Measurements from ENCODE around the gene SLC19A1. TPM values are rescaled to one million over a fixed set of nuclear protein-coding genes. Genes with fewer than 3 reads are reported as not detected.

SLC19A1 gene
- total RNA-seq, 3 donors from 2014 or later: 12.6 to 22.8 (median 12.7) TPM

DNA sequence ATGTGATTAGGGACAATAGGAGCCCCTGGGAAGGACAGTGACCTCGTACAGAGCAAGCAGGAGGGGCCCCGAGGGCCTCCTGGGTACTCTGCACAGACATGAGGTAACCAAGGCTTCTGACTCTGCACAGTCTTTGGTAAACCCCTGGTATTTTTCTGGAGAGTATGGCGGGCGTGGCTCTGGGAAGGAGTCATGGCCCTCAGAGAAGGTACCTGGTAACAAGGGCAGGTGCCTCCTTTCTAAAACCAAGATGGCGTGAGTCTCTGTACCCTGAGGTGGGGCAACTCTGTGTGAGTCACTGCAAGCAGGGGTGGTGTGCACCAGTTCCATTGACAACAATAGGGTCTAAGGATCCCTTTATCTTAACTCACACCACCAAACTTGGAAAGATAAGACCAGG is 39.9 kb upstream of the SLC19A1 start:
- no peak overlapping the region for H3K4me3 ChIP-seq
- ATAC-seq (no peak), DNase-seq (no peak)
- intact Hi-C loops (cut with DNase I, micrococcal nuclease): no loop called here
- H3K9me3 ChIP-seq: peaks cover 14% of the 10 kb centered on the region
- no peaks in the 10 kb centered on the region for H3K4me1 ChIP-seq (ENCODE audit: low read depth)
- TF ChIP-seq, protein P1, sequence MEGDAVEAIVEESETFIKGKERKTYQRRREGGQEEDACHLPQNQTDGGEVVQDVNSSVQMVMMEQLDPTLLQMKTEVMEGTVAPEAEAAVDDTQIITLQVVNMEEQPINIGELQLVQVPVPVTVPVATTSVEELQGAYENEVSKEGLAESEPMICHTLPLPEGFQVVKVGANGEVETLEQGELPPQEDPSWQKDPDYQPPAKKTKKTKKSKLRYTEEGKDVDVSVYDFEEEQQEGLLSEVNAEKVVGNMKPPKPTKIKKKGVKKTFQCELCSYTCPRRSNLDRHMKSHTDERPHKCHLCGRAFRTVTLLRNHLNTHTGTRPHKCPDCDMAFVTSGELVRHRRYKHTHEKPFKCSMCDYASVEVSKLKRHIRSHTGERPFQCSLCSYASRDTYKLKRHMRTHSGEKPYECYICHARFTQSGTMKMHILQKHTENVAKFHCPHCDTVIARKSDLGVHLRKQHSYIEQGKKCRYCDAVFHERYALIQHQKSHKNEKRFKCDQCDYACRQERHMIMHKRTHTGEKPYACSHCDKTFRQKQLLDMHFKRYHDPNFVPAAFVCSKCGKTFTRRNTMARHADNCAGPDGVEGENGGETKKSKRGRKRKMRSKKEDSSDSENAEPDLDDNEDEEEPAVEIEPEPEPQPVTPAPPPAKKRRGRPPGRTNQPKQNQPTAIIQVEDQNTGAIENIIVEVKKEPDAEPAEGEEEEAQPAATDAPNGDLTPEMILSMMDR (IDR thresholded peaks at IDR 0.05): no peak
- H3K36me3 ChIP-seq (ENCODE audit: low read depth): no peaks in the 10 kb centered on the region

DNA sequence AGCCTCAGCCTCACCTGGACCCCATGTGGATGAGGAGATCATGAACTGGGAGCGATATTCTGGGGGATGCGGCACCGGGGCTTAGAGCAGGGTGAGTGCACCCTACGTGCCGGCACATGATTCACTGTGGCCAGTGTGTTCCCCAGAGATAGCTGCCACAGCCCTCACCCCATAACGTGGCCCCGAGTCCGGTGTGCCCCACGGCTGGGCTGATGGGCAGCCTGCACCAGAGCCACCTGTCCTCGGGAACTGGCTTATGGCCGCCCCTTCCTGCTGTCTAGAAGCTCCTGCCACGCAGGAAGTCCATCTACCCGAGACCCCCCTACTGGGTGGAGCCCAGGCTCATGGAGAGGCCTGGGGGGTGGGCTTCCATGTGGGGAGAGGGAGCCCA is 39.1 kb upstream of the SLC19A1 start:
- DNase-seq (no peak), ATAC-seq (no peak)
- intact Hi-C loops (cut with DNase I, micrococcal nuclease): no loop called here
- H3K4me1 ChIP-seq (ENCODE audit: low read depth): no peaks in the 10 kb centered on the region
- no peaks in the 10 kb centered on the region for H3K36me3 ChIP-seq (ENCODE audit: low read depth)
- TF ChIP-seq, protein P1 (IDR thresholded peaks at IDR 0.05): no peak
- no peak overlapping the region for H3K4me3 ChIP-seq
- H3K9me3 ChIP-seq: peaks cover 6% of the 10 kb centered on the region

DNA sequence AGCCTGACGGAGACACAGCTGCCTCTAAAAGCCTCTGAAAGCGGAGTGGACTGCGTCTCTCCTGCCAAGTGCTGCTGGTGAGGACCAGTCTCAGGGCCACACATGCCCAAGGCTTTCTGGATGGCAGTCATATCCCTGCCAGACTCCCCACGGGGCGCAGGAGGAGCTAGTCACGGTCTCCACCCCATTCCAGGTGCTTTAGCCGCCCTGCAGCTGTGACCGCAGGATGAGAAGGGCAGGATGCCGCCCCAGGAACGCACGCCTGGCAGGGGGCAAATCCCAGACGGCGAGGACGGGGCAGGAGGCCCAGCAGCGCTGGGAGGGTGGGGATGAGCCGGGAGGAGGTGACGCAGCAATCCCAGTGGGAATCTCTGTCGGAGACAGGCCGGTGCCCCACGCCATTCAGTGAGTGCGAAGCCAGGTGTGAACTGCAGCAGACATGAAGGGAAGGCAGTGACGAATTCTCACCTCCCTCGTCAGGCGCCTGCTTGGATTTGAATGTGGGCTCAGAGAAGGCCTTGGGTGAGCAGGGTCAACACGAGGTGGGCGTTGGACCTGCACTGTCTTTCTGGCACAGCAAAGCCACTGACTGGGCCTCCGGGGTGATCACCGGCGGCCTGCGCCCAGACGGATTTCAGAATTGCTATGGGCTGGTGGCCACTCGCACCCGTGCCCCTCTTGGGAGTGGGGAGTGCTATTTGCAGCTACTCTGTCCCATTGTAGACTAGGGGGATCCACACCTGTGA is 38.5 kb upstream of the SLC19A1 start:
- intact Hi-C loops (cut with DNase I, micrococcal nuclease): no loop called here
- H3K4me3 ChIP-seq: no peak overlapping the region
- H3K36me3 ChIP-seq (ENCODE audit: low read depth): no peaks in the 10 kb centered on the region
- no peaks in the 10 kb centered on the region for H3K4me1 ChIP-seq (ENCODE audit: low read depth)
- TF ChIP-seq, protein P1 (IDR thresholded peaks at IDR 0.05): no peak
- no peak for ATAC-seq
- H3K9me3 ChIP-seq: no peaks in the 10 kb centered on the region
- no peak for DNase-seq

DNA sequence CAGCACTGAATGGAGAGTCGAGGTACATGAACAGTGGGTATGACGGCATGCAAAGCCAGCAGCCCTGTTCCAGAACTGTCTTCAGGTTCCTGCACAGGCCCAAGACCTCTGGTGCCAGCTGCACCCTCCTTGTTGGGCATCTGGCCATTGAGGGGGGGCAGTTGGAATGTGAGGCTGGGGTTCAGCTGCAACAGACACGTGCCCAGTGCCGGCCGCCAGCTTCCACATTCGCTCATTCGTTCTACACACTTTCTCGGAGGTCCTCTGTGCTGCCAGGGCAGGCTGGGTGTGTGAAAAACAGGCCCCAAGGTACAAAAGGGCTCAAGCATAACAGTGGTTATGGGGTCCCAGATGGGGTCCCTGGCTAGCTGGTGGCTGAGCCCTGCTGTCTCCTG is 37.9 kb upstream of the SLC19A1 start:
- Histone ChIP-seq H3K9me3 (no peaks in the 10 kb centered on the region), H3K4me3 (no peak overlapping the region), H3K36me3 (ENCODE audit: low read depth) (no peaks in the 10 kb centered on the region), H3K4me1 (ENCODE audit: low read depth) (no peaks in the 10 kb centered on the region)
- TF ChIP-seq, protein P1 (IDR thresholded peaks at IDR 0.05): no peak
- intact Hi-C loops (cut with DNase I, micrococcal nuclease): no loop called here
- DNase-seq (no peak), ATAC-seq (no peak)

DNA sequence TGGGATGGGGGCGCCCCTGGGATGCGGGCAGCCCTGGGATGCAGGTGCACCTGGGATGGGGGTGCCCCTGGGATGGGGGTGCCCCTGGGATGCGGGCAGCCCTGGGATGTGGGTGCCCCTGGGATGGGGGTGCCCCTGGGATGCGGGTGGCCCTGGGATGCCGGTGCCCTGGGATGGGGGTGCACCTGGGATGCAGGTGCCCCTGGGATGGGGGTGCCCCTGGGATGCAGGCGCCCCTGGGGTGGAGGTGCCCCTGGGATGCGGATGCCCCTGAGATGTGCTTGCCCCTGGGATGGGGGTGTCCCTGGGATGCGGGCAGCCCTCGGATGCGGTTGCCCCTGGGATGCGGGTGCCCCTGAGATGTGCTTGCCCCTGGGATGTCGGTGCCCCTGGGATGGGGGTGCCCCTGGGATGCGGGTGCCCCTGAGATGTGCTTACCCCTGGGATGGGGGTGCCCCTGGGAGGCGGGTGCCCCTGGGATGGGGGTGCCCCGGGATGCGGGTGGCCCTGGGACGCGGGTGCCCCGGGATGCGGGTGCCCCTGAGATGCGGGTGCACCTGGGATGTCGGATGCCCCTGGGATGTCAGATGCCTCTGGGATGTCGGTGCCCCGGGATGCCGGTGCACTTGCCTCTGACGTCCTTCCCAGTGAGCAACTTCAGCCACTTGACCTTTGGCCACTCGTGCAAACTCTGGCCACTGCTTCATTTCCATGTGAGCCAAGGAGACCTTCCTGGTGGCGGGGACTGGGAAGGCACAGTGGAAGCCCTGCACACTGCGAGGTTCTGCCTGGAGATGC is 37.3 kb upstream of the SLC19A1 start:
- ATAC-seq (no peak), DNase-seq (no peak)
- H3K9me3 ChIP-seq: no peaks in the 10 kb centered on the region
- no peaks in the 10 kb centered on the region for H3K4me1 ChIP-seq (ENCODE audit: low read depth)
- intact Hi-C loops (cut with DNase I, micrococcal nuclease): no loop called here
- H3K4me3 ChIP-seq: no peak overlapping the region
- H3K36me3 ChIP-seq (ENCODE audit: low read depth): no peaks in the 10 kb centered on the region
- TF ChIP-seq, protein P1 (IDR thresholded peaks at IDR 0.05): no peak

All from mucosa of descending colon (tissue), 3 donors.